ES-I3 (cell line): Measurements from ENCODE around the gene LAMB1.

Experiments
- H3K36me3 ChIP-seq: 2 replicates; pipeline ENCODE4 v1.6.1; 2013; ENCODE audit warnings: mild to moderate bottlenecking, low read length, control low read depth, moderate library complexity; ENCODE audit not compliant: insufficient read depth
- H3K4me1 ChIP-seq: 2 replicates; pipeline ENCODE4 v1.6.1; 2013; ENCODE audit warnings: mild to moderate bottlenecking, control low read depth, low read length; ENCODE audit not compliant: insufficient read depth
- H3K9ac ChIP-seq: 2 replicates; pipeline ENCODE4 v1.6.1; 2013; ENCODE audit warnings: low read depth, mild to moderate bottlenecking, low read length, moderate library complexity
- H3K9me3 ChIP-seq: 2 replicates; pipeline ENCODE4 v1.6.1; 2013; ENCODE audit warnings: mild to moderate bottlenecking, low read length, moderate library complexity; ENCODE audit not compliant: control insufficient read depth, insufficient read depth

LAMB1 gene

GRCh38 chr7:107998660-107999480 is 4.1 kb downstream of the LAMB1 start:
- no peak overlapping the region for H3K9ac ChIP-seq
- H3K9me3 ChIP-seq = no peaks in the 10 kb centered on the region
- peaks cover 17% of the 10 kb centered on the region for H3K4me1 ChIP-seq
- H3K36me3 ChIP-seq = no peaks in the 10 kb centered on the region; the same call in 1 of the 2 replicates

GRCh38 chr7:107998150-107998549 is 4.8 kb downstream of the LAMB1 start:
- Histone ChIP-seq H3K36me3 (no peaks in the 10 kb centered on the region; the same call in 1 of the 2 replicates), H3K9me3 (no peaks in the 10 kb centered on the region), H3K4me1 (peaks cover 17% of the 10 kb centered on the region), H3K9ac (no peak overlapping the region)

GRCh38 chr7:107996072-107996882 is 6.7 kb downstream of the LAMB1 start:
- peaks cover 17% of the 10 kb centered on the region for H3K4me1 ChIP-seq
- H3K9ac ChIP-seq = no peak overlapping the region
- H3K9me3 ChIP-seq = no peaks in the 10 kb centered on the region
- no peaks in the 10 kb centered on the region; the same call in 1 of the 2 replicates for H3K36me3 ChIP-seq

GRCh38 chr7:107995184-107996071 is 7.5 kb downstream of the LAMB1 start:
- Histone ChIP-seq H3K9me3 (no peaks in the 10 kb centered on the region), H3K36me3 (no peaks in the 10 kb centered on the region; the same call in 1 of the 2 replicates), H3K9ac (no peak overlapping the region), H3K4me1 (peaks cover 12% of the 10 kb centered on the region)

GRCh38 chr7:107994421-107995030 is 8.4 kb downstream of the LAMB1 start:
- Histone ChIP-seq H3K4me1 (peaks cover 12% of the 10 kb centered on the region), H3K9me3 (no peaks in the 10 kb centered on the region), H3K36me3 (no peaks in the 10 kb centered on the region; the same call in 1 of the 2 replicates), H3K9ac (no peak overlapping the region)

GRCh38 chr7:107993891-107994291 is 9.1 kb downstream of the LAMB1 start:
- H3K4me1 ChIP-seq = peaks cover 12% of the 10 kb centered on the region
- H3K9me3 ChIP-seq = no peaks in the 10 kb centered on the region
- no peak overlapping the region for H3K9ac ChIP-seq
- no peaks in the 10 kb centered on the region; the same call in 1 of the 2 replicates for H3K36me3 ChIP-seq

GRCh38 chr7:107989618-107990373 is 13.2 kb downstream of the LAMB1 start:
- Histone ChIP-seq H3K36me3 (peaks cover 4% of the 10 kb centered on the region; the same call in 1 of the 2 replicates), H3K9me3 (no peaks in the 10 kb centered on the region), H3K4me1 (peaks cover 2% of the 10 kb centered on the region; the same call in 1 of the 2 replicates), H3K9ac (no peak overlapping the region)

GRCh38 chr7:107982918-107983389 is 20.0 kb downstream of the LAMB1 start:
- no peak overlapping the region for H3K9ac ChIP-seq
- H3K9me3 ChIP-seq = no peaks in the 10 kb centered on the region
- H3K36me3 ChIP-seq = peaks cover 10% of the 10 kb centered on the region
- no peaks in the 10 kb centered on the region for H3K4me1 ChIP-seq

- no peaks in the 10 kb centered on the region for H3K9me3 ChIP-seq
- H3K36me3 ChIP-seq = peaks cover 10% of the 10 kb centered on the region
- no peak overlapping the region for H3K9ac ChIP-seq
- no peaks in the 10 kb centered on the region for H3K4me1 ChIP-seq
Observed at GRCh38 chr7:107982042-107982840, 20.7 kb downstream of the LAMB1 start.

GRCh38 chr7:107981466-107981865 is 21.5 kb downstream of the LAMB1 start:
- no peaks in the 10 kb centered on the region for H3K9me3 ChIP-seq
- no peak overlapping the region for H3K9ac ChIP-seq
- peaks cover 10% of the 10 kb centered on the region for H3K36me3 ChIP-seq
- H3K4me1 ChIP-seq = no peaks in the 10 kb centered on the region

- H3K9ac ChIP-seq = no peak overlapping the region
- H3K9me3 ChIP-seq = no peaks in the 10 kb centered on the region
- 0 out of 2 replicates have a peak, but pooled peaks cover under 1% of the 10 kb centered on the region for H3K4me1 ChIP-seq
- H3K36me3 ChIP-seq = peaks cover 5% of the 10 kb centered on the region
Observed at GRCh38 chr7:107980671-107981190, 22.2 kb downstream of the LAMB1 start.

- Histone ChIP-seq H3K36me3 (peaks cover 5% of the 10 kb centered on the region), H3K9me3 (no peaks in the 10 kb centered on the region), H3K9ac (no peak overlapping the region), H3K4me1 (peaks cover 6% of the 10 kb centered on the region; the same call in 1 of the 2 replicates)
Observed at GRCh38 chr7:107980171-107980570, 22.8 kb downstream of the LAMB1 start.
